ENCODE results near the gene PBX1.
"Not testable (repeated sequence)": the region's sequence is repeated elsewhere in the genome, so short reads cannot be mapped to it uniquely, and the experiment has no call there.

Gene PBX1

GRCh38 chr1:164590592-164590991, 31.6 kb downstream of the PBX1 start:
- DNase-seq (ENCODE audit: low spot score) = no peak

GRCh38 chr1:164591858-164592257, 32.9 kb downstream of the PBX1 start:
- no peak for DNase-seq (ENCODE audit: low spot score)

GRCh38 chr1:164592634-164593033, 33.6 kb downstream of the PBX1 start:
- DNase-seq (ENCODE audit: low spot score) = no peak

GRCh38 chr1:164595212-164595611, 36.2 kb downstream of the PBX1 start:
- DNase-seq (ENCODE audit: low spot score) = no peak

- no peak for DNase-seq (ENCODE audit: low spot score)
Observed at GRCh38 chr1:164596172-164596571, 37.2 kb downstream of the PBX1 start.

- no peak for DNase-seq (ENCODE audit: low spot score)
Observed at GRCh38 chr1:164598719-164599118, 39.7 kb downstream of the PBX1 start.

- no peak for DNase-seq (ENCODE audit: low spot score)
Observed at GRCh38 chr1:164599272-164599671, 40.3 kb downstream of the PBX1 start.

- DNase-seq (ENCODE audit: low spot score) = no peak
Observed at GRCh38 chr1:164601399-164602100, 42.6 kb downstream of the PBX1 start.

GRCh38 chr1:164602101-164602422, 43.1 kb downstream of the PBX1 start:
- no peak for DNase-seq (ENCODE audit: low spot score)

- no peak for DNase-seq (ENCODE audit: low spot score)
Observed at GRCh38 chr1:164602480-164603093, 43.6 kb downstream of the PBX1 start.

- not testable (repeated sequence) for DNase-seq (ENCODE audit: low spot score)
Observed at GRCh38 chr1:164603805-164604204, 44.8 kb downstream of the PBX1 start.

- DNase-seq (ENCODE audit: low spot score) = no peak
Observed at GRCh38 chr1:164604541-164604940, 45.6 kb downstream of the PBX1 start.

- DNase-seq (ENCODE audit: low spot score) = no peak
Observed at GRCh38 chr1:164605254-164606091, 46.5 kb downstream of the PBX1 start.

GRCh38 chr1:164607351-164607750, 48.4 kb downstream of the PBX1 start:
- no peak for DNase-seq (ENCODE audit: low spot score)

GRCh38 chr1:164608651-164609057, 49.7 kb downstream of the PBX1 start:
- no peak for DNase-seq (ENCODE audit: low spot score)

- DNase-seq (ENCODE audit: low spot score) = no peak
Observed at GRCh38 chr1:164609089-164609488, 50.1 kb downstream of the PBX1 start.

GRCh38 chr1:164610538-164611222, 51.7 kb downstream of the PBX1 start:
- no peak for DNase-seq (ENCODE audit: low spot score)

- no peak for DNase-seq (ENCODE audit: low spot score)
Observed at GRCh38 chr1:164611754-164612642, 53.0 kb downstream of the PBX1 start.

- DNase-seq (ENCODE audit: low spot score) = no peak
Observed at GRCh38 chr1:164613176-164613575, 54.2 kb downstream of the PBX1 start.

GRCh38 chr1:164614316-164614715, 55.3 kb downstream of the PBX1 start:
- no peak for DNase-seq (ENCODE audit: low spot score)

- DNase-seq (ENCODE audit: low spot score) = no peak
Observed at GRCh38 chr1:164617377-164618201, 58.6 kb downstream of the PBX1 start.
